NCI-H128 (cell line): ENCODE results near the gene PAFAH2.

Experiments used
- DNase-seq: peaks from one replicate; lab custom pipeline; 2025; ENCODE audit not compliant: unreplicated experiment; lab: John Stamatoyannopoulos, UW

The PAFAH2 gene

DNA sequence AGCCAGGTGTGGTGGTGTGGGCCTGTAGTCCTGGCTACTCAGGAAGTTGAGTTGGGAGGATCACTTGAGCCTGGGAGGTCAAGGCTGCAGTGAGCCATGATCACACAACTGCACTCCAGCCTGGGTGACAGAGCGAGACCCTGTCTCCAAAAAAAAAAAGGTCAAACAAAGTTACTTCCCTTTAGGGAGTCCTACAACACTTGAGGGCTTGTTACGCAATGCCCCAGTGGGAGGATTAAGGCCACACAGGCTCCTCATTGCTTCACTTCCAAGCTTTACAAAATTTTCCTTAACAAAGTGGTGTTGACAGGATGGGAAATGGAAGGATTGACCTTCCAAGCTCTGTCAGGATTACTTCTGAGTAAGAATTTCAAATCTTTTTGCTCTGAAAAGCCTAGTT lies 17.5 kb upstream of the PAFAH2 start:
- DNase-seq, result no peak

DNA sequence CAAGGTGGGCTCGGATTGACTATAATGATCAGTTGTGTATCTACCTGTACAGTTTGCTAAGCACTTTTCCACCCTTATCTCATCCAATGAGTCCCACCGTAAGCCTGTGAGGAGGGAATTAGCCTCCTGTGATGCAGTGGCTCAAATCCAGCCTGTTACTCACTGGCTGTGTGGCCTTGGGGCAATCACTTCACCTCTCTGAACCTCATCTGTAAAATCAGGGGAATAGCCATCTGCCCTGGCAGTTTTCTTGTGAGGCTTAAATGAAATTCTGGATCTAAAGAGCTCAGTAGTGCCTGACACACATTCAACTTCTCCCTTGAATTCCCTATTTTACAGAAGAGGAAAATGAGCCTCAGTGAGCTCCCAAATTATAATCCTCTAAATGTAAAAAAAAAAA lies 16.3 kb upstream of the PAFAH2 start:
- no peak for DNase-seq

DNA sequence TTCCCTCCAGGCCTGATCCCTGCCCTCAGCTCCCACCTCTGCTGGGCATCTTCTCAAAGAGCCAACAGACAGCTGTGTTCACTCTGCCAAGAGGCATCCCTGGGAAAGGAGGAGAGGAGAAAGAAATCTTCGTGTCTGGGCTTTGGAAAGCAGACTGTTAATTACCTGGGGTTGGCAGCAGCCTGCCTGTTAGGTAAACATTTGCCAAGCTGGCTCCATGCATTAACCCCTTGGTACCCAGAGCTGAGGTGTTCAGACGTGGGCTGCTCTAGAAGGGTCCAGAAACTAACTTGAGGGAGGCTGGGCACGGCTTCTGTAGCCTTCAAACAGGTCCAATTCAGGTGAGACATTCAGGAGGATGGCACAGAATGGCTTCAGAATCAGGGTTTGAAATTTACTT lies 15.0 kb upstream of the PAFAH2 start:
- no peak for DNase-seq

DNA sequence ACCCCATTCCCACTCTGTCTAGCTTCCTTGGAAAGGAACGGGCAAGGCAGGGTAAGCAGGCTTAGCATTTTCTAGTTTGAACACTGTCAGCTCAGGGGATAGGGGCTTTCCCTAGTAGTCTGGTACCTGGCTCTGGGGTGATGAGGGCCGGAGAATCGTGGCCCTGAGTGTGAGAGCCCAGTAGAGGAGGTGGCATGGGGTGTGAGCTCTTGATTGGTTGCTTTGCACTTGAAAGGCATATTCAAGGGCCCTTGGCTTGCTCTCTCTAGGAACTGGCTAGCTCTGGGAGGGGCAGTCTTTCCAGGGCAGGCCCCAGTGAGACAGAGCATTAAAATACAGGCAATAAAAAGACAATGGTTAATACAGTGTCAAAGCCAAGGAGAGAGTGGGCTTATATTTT lies 13.0 kb upstream of the PAFAH2 start:
- DNase-seq, result no peak

DNA sequence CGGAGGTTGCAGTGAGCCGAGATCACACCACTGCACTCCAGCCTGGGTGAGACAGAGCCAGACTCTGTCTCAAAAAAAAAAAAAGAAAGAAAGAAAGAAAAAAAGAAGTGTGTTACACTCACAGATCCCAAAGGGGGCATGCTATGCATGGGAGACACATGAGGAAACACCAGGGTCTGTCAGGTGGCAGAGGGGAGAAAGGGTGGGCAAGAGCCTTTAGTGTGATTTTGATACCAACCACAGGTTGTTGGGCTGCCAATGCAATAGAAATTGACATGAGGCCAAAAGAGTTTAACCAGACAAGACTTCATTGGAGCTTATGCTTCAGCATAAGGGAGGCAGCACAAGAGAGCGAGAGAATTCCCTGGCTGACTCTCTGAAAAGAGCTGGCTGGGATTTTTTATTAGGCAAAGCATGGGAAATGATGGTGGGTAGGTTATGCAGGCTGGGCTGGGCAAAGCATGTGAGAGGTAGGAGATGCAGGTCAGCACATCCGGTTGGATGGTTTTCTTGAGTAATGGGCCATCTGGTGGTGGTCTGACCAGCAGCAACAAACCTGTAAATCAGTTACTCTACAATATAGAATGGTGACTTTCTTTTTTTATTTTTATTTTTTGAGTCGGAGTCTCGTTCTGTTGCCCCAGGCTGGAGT lies 12.1 kb upstream of the PAFAH2 start:
- DNase-seq, result no peak

DNA sequence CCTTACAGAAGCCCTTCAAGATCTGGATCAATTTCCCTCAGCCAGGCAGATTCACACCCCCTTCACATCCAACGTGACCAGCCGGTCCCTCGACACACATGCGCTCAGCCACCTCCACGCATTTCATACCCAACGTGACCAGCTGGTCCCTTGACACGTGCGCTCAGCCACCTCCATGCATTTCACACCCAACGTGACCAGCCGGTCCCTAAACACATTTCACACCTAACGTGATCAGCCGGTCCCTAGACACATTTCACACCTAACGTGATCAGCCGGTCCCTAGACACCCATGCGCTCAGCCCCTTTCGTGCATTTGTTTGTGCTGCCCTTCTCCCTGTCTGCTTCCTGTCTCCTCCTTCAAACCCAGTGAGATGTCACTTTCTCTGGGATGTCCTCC lies 8.8 kb upstream of the PAFAH2 start:
- DNase-seq, result no peak

DNA sequence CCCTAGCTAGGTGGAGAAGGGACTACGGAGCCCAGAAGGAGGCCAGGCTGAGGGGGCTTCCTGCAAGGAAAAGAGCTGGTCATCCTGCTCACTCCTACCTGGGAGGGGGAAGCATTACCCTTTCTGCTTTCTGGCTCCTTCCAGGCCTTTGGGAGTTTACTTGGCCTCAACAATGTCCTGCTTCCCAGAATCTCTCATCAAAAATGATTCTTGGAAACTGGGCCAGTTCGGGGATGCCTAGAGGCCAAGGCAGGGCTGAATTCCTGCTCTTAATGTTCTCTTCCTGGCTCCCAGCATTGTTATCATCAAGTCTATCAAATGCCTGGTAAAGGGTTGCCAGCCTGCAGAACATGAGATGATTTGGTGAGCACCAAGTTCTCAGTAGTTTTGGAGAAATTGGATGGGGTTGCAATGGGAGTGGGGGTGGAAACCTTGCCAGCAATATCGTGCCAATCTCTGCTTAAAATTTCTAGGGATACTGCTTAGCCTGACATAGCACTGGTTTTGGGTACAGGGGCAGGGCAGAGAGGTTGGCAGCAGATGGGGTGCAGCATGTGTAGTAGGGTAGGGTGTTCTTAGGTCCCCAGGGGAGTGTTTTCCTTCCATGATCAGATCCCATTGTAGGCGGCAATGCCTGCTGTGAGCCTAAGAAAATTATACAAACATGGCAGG lies 7.7 kb upstream of the PAFAH2 start:
- DNase-seq, result no peak

DNA sequence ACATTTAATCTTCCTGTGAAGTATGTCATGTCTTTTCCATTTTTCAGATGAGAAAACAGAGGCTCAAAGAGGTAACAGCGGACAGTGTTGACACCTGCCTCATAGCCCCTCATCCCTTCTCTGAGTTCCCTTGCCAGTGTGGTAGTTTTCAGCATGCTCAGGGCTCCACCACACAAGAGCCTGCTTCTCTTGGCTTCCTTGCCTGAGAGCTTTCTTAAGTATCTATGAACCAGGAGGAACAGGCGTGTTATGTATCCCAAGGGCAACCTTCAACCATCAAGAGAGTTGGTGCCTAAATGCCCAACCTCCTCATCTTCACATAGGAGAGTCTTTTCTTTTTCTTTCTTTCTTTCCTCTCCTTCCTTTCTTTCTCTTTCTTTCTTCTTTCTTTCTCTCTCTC lies 5.9 kb upstream of the PAFAH2 start:
- DNase-seq, result no peak

DNA sequence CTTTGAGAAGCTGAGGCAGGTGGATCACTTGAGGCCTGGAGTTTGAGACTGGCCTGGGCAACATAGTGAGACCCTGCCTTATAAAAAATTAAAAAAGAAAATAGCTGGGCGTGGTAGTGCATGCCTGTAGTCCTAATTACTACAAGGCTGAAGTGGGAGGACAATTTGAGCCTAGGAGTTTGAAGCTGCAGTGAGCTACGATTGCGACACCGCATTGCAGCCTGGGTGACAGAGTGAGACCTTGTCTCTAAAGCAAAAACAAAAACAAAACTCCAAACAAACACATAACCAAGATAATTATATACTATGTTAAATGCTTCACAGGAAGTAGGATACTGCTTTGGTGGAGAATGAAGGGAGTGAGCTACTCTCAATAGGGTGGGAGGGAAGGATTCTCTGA lies 5.4 kb upstream of the PAFAH2 start:
- no peak for DNase-seq

DNA sequence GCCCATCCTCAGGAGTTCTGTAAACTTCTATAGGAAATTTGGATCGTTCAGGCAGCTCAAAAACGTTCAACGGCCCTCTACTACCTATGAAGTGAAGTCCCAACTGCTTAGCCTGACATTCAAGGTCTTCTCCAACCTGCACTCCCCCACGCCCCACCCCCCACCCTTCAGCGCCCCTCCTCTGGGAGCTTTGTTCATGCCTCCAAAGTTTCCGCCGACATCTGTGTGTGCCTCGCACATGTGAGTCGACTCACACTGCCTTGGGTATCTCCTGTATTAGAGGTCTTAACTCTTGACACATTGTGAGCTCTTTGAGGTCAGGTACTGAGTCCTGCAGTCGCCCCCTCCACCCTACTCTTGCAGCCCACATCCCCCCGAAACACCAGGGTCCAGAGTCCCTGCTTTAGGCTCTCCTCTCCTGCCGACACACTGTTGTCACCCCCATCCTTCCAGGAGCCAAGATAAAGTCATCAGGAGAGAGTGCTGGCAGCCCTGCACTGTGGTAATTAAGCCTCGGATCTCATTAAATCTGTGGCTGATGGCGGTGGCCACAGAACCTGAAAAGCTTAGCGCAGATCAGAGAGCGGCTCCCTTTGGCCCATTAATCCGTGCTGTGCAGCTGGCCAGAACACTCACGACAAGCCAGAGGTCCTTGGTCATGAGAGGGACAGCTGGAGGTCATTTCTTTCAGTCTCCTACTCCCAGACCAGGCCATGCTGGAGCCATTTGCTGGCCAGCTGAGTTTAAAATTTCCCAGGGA lies 1.4 kb upstream of the PAFAH2 start:
- no peak for DNase-seq

DNA sequence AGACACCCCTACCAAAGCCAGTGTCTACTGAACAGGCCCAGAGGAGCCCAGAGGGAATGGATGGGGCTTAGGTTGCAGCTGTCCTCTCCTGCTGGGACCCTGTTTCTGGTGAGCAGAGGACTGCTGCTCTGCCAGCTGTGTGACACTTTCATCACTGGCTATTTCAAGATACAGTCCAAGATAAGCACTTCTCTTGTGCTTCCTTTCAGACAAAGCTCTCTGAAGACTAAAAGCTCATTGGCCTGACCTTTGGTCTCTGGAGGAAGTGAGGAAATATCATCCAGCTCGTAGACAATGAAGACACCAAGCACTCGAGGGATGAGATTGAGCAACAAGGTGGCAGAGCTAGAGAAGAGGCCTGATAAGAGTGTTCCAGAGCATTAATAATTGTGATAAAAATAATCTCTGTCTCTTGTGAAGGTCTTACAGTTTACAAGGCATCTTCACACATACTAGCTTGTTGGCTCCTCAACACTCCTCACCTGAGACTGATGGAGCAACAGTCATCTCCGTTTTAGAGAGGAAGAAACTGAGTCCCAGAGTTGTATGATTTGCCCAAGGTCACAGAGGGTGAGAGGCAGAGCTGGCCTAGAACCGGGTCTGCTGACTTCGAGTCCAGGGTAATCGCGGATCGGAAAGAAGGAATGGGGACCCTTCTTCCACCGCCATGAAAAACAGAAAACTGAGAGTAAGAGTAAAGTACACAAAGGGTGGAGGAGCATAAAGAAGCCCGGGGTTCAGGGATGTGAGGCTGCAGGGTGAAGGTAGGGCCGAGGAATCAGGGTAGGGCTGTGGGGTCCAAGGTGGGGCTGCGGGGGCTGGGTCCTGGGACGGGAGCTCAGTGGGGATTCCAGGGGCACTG lies 666 bp downstream of the PAFAH2 start:
- no peak for DNase-seq

DNA sequence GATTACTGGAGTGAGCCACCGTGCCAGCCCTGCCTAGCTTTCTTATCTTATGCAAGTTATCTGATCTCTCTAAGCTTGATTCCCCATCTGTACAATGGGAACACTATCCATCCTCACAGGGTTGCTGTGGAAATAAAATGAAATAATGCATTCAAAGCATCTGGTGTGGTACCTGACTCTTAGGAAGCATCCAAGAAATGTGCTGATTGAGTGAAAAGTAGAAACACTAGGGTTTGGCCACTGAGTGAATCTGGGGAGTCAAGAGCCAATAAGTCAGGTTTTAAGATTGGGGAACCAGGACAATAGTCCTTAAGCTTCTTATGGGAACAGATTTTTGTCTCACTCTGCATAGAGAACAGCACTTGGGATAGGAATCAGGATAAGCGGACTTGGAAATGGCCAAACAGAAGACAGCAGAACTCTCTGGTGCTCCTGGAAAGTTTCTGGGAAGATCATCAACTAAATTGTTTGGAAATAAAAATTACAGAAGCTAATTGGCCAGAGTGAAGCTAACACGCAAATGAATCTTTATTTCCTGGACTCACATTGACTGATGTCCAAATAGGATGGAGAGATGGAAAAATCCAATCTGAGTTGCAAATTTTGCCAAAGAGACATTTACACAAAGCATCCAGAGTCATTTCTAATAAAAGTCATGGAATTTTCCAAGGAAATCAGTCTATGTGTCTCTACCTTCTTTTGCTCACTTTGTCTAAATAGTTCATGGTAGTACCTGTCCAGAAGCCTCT lies 3.3 kb downstream of the PAFAH2 start:
- DNase-seq, result no peak

DNA sequence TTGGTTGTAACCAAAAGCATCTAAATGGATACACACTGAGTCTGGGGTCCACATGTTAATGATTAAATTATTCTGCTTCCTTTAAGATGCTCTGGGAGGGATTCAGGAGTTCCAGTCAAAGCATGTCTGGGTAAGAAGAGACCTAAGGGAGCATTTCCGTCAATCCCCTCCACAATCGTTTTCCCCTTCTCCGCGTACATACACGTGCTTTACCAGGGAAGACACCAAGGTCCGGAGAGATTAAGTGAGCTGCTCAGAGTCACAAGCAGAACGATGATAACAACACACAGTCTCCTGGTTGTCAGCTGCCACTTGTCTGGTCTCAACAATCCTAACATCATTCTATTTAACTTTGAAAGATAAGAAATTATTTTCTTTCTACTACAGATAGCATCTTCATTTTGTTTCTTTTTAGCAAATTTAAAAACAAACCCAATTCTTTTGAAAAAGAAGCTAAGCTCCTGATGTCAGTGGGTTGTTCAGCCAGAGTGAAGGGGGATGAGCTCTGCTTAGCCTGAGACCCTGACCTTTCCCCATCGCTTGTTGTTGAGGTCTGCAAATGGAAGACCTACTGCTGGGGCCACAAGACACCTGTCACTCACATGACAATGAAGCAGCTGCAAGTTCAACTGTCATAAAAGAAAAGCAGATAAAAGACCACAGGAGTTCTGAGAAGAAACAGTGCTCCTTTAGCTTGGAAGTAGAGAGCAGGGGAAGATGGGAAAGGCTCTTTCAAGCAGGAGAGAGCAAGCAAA lies 4.5 kb downstream of the PAFAH2 start:
- DNase-seq, result no peak

DNA sequence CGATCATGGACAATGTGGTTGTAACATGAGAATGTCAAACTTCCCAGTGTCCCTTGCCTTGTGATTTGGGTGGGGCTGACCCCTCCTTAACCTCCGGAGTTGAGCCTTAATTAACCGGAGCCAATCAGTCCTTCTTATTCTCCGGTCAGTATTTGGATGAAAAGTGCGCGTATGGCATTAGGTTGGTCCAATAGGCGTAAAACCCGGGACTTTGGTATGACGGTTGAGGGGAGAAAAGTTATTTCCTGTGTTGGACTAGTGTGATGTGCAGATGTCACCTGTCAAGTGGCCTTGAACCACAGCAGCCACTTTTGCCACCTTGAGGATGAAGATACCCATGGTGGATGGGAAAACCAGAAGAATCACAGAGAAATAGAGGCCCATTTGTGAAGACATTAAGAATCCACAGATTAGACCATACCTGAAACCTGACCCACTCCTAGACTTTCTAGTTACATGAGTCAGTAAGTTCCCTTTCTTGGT lies 5.1 kb downstream of the PAFAH2 start:
- DNase-seq, result no peak

DNA sequence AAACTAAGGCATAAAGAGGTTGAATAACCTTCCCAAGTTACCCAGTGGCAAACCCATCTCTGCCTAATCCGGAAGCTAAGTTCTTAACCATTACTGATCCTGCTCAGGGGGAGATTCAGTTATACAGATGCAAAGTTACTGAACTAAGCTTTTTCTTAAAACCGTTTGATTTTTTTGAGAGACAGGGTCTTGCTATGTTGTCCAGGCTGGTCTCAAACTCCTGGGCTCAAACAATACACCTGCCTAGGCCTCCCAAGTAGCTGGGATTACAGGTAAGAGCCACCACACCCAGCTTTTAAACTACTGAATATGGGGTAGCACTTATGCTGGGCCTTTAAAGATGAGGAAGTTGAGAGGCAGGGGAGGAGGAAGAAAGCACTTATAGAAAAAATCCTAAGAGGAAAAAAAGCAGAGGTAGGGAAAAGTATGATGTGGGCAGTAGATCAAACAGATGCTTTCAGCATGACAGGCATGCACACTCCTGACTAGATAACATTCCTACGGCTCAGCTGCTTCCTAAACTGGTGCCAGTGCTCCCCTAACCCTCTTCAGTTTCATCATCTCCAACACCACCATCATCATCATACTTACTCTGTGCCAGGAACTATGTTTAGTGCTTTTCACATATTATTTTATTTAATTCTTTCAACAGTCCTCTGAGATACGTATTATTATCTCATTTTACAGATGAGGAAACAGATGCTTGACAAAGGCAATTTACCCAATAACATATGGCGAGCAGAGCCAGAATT lies 5.8 kb downstream of the PAFAH2 start:
- no peak for DNase-seq

DNA sequence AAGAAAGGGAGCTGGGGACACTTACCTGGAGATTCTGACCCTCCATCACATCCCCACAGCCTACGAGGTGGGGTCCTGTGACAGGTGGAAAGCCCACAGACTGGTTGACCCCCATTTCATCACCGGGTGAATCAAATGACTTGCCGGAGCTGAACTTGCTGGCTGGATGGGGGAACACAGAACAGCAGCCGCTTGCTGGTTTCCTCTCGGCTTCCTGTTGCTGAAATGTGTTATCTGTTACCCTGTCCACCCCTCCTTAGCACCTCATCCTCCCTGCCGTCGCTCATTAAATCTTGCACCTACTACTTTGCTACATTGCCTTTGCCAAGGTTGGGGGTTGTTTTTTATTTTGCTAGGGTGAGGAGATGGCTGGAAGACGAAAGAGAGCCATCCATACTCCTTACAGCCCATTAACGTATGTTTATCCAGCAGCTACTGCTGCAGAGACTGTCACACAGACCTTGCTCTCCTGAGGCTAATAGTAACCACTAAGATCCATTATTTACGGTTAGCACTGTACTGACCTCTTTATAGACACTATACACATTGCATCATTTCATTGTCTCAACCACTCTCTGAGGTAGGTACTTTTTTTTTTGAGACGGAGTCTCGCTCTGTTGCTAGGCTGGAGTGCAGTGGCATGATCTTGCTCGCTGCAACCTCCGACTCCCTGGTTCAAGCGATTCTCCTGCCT lies 7.0 kb downstream of the PAFAH2 start:
- no peak for DNase-seq

DNA sequence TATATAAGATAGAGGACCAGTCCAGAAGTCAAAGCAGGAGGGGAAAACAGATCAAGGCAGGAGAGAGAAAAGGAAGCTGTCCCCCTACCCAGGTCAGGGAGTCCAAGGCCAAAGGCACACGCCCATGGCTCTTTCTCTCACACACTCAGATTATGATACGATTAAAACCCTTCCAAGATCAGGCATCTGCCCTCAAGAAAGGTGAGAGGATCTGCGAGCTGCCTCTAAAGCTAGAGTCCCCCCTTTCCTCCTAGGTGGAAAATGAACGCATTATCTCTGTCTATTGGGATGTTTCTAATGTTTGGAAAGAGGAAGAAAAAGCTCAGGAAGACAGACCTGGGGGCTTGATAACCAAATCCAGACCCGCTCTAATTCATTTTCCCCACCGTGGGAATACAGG lies 7.6 kb downstream of the PAFAH2 start:
- no peak for DNase-seq

DNA sequence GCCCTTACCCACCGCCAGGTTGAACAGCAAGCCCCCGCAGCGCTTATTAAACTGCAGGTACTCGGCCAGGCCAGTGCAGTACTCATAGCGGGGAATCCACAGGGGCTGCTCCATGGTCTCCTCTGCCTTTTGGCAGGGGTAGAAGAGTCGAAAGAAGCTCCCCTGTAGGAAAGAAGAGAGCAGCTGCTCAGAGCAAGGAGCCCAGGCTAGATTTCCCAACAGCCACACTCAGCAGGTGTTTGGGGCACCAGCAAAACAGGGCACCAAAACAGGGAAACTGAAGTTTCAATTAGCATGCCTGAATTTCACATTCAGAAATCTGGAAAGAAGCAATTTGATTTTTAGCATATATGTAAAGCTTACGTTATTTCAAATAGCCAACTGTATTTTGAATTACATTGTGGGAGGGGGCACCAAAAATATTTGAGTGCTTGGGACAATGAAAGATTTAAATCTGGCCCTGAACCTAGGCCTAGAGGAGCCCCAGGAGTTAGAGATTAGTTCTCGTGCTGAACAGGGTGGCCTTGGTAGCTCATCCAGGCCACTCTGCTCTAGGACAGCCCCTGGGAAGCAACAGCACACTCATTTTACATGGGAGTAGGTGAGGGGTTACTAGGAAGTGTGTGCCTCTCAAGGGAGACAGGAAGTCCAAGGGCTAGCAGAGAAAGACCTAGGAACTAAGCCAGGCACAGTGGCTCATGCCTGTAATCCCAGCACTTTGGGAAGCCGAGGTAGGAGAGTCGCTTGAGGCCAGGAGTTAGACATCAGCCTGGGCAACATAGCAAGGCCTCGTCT lies 8.2 kb downstream of the PAFAH2 start:
- no peak for DNase-seq
